ENCODE data around the gene HDAC11.

GRCh38 chr3:13516760-13517135, 36.6 kb downstream of the HDAC11 start:
- no peak for TF ChIP-seq CTCF (IDR thresholded peaks at IDR 0.05)
- TF ChIP-seq POLR2A (IDR thresholded peaks at IDR 0.05), result no peak
